Measurements from ENCODE around the gene TMEM201. TPM values are rescaled to one million over a fixed set of nuclear protein-coding genes. Genes with fewer than 3 reads are reported as not detected.

Gene TMEM201
- polyA plus RNA-seq, 2 of the 4 experiments (the other 2 are of a cell fraction), result 1.9 to 8.7 TPM

DNA sequence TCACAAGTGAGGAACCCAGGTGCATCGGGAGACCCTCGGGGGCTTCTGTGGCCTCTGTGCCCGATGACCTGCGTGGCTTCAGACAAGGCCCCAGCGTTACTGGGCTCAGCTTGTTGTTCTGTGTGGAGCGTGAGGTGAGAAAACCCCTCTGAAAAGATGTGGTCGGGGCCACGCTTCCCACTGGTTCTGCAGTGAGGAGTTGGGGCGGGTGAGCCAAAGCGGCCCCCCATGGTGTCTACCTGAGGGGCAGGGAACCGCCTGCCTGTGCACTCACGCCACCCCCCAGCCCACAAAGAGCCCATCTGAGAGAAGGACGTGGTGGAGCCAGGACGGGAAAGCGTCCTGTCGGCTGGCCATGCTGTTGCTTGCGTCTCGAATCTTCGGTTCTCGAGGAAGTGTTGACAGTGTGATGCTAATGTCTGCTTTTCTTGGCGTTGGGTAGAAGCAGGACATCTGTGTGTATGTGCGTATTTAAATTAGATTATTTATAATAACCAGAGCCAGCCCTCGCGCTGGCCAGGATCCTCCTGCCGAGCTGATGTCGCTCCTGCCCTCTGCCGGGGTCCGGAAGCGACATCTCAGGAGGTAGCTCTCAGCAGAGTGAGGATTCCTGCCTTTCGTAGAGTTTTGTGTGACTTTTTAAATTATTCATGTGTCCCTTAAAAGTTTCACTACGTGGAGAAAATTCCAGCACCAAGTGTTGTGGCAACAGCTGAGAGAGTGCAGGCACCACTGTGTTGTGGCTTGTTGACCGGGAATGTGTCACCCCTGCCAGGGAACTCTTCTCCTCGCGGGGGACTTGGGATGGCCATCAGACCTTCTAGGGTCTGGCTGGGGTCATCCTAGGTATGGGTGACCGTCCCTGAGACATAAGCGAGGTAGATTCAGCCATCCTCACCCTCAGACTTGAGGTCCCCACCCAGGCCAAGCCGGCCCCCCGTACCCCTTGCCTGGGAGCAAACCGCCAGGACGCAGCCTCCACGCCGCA is 15.3 kb downstream of the TMEM201 start:
- H3K4me1 ChIP-seq, result no peaks in the 10 kb centered on the region
- CTCF ChIA-PET, result interaction anchor here (0.5 to 1.1 kb wide), 3 partner anchors 11 to 228 kb away, joined by 3 to 4 read pairs (median 3); no protein-coding TSS in a partner anchor
- TF ChIP-seq EP300 (IDR thresholded peaks at IDR 0.05), result no peak
- TF ChIP-seq GATA3 (IDR thresholded peaks at IDR 0.05; ENCODE audit: borderline replicate concordance), result no peak
- no peak for TF ChIP-seq HEYL (CRISPR knock-in tag; IDR thresholded peaks at IDR 0.05)
- no peak for TF ChIP-seq PHF8 (IDR thresholded peaks at IDR 0.05; ENCODE audit: borderline replicate concordance, low read depth)
- TF ChIP-seq HDAC2 (IDR thresholded peaks at IDR 0.05), result no peak
- TF ChIP-seq ZC3H11A (IDR thresholded peaks at IDR 0.05), result no peak
- no peak for TF ChIP-seq CBX8 (IDR thresholded peaks at IDR 0.05)
- no peak for TF ChIP-seq FOXS1 (CRISPR knock-in tag; IDR thresholded peaks at IDR 0.05)
- no peak for TF ChIP-seq ZFP36 (IDR thresholded peaks at IDR 0.05; ENCODE audit: borderline replicate concordance, partially characterized antibody)
- no peak for TF ChIP-seq FOSB (CRISPR knock-in tag; IDR thresholded peaks at IDR 0.05)
- no peak for TF ChIP-seq CEBPB (IDR thresholded peaks at IDR 0.05)
- TF ChIP-seq NFE2L2 (conservative IDR thresholded peaks at IDR 0.05; ENCODE audit: low read length), result no peak
- TF ChIP-seq KDM5A (IDR thresholded peaks at IDR 0.05), result no peak
- no peak for TF ChIP-seq MAZ (IDR thresholded peaks at IDR 0.05; ENCODE audit: borderline replicate concordance, low read depth, low read length)
- TF ChIP-seq CHD2 (IDR thresholded peaks at IDR 0.05; ENCODE audit: low read length, partially characterized antibody), result no peak
- no peak overlapping the region for H3K4me2 ChIP-seq
- 94% methylated on average over 30 of the region's 42 CpGs for WGBS (ENCODE audit: missing lambda C conversion rate)
- H3K27ac ChIP-seq, result no peak overlapping the region
- no peak for FAIRE-seq
- no peak for ATAC-seq
- H3K4me3 ChIP-seq, result no peak overlapping the region
- DNase-seq (ENCODE audit: low read depth in 1 of 2, low spot score in 1 of 2), result no peak
- no peaks in the 10 kb centered on the region for H3K9me3 ChIP-seq
- POLR2A ChIA-PET, result no interaction called here

DNA sequence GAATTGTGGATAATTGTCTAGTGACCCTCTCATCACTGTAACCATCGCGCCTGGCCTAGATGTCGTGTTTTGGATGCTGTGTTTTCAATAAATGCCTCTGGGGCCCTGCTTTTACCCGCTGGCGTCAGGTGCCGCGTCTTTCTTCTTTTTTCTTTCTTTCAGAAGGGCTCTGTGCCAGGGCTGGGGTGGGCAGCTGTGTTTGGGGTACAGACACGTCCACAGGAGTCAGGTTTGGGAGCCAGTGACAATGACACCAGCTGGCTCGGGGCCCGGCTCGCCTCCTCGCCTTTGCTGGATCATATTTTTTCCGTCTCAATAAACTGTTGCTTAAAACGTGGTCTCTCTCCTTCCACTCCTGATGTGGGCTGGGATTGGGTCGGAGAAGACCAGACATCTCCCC is 16.1 kb downstream of the TMEM201 start:
- ChIA-PET POLR2A (no interaction called here), CTCF (no interaction called here)
- DNase-seq (ENCODE audit: low read depth in 1 of 2, low spot score in 1 of 2), result no peak
- H3K4me2 ChIP-seq, result no peak overlapping the region
- no peak overlapping the region for H3K4me3 ChIP-seq
- no peak for FAIRE-seq
- H3K27ac ChIP-seq, result no peak overlapping the region
- no peak for ATAC-seq
- H3K9me3 ChIP-seq, result no peaks in the 10 kb centered on the region
- H3K4me1 ChIP-seq, result no peaks in the 10 kb centered on the region
- TF ChIP-seq SMC3 (IDR thresholded peaks at IDR 0.05), result no peak
- no peak for TF ChIP-seq FOSB (CRISPR knock-in tag; IDR thresholded peaks at IDR 0.05)
- no peak for TF ChIP-seq ZNF302 (CRISPR knock-in tag; IDR thresholded peaks at IDR 0.05)
- no peak for TF ChIP-seq POLR2A (IDR thresholded peaks at IDR 0.05; ENCODE audit: low read length)
- no peak for TF ChIP-seq POLR2AphosphoS2 (conservative IDR thresholded peaks at IDR 0.05; ENCODE audit: low read length)
- TF ChIP-seq, protein P1, sequence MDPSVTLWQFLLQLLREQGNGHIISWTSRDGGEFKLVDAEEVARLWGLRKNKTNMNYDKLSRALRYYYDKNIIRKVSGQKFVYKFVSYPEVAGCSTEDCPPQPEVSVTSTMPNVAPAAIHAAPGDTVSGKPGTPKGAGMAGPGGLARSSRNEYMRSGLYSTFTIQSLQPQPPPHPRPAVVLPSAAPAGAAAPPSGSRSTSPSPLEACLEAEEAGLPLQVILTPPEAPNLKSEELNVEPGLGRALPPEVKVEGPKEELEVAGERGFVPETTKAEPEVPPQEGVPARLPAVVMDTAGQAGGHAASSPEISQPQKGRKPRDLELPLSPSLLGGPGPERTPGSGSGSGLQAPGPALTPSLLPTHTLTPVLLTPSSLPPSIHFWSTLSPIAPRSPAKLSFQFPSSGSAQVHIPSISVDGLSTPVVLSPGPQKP (IDR thresholded peaks at IDR 0.05; ENCODE audit: low read depth, low read length), result no peak
- no peak for TF ChIP-seq BHLHE40 (IDR thresholded peaks at IDR 0.05; ENCODE audit: low read depth, low read length)
- TF ChIP-seq SREBF2 (IDR thresholded peaks at IDR 0.05), result no peak
- TF ChIP-seq, protein P2, sequence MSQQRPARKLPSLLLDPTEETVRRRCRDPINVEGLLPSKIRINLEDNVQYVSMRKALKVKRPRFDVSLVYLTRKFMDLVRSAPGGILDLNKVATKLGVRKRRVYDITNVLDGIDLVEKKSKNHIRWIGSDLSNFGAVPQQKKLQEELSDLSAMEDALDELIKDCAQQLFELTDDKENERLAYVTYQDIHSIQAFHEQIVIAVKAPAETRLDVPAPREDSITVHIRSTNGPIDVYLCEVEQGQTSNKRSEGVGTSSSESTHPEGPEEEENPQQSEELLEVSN (IDR thresholded peaks at IDR 0.05; ENCODE audit: borderline replicate concordance, low read depth), result no peak
- TF ChIP-seq ESRRA (IDR thresholded peaks at IDR 0.05; ENCODE audit: borderline replicate concordance, low read length), result no peak
- TF ChIP-seq ZC3H11A (IDR thresholded peaks at IDR 0.05), result no peak
- TF ChIP-seq KDM5A (IDR thresholded peaks at IDR 0.05), result no peak
- TF ChIP-seq, protein P3, sequence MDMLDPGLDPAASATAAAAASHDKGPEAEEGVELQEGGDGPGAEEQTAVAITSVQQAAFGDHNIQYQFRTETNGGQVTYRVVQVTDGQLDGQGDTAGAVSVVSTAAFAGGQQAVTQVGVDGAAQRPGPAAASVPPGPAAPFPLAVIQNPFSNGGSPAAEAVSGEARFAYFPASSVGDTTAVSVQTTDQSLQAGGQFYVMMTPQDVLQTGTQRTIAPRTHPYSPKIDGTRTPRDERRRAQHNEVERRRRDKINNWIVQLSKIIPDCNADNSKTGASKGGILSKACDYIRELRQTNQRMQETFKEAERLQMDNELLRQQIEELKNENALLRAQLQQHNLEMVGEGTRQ (IDR thresholded peaks at IDR 0.05), result no peak
- TF ChIP-seq ZSCAN20 (CRISPR knock-in tag; IDR thresholded peaks at IDR 0.05), result no peak
- no peak for TF ChIP-seq RNF2 (IDR thresholded peaks at IDR 0.05; ENCODE audit: borderline replicate concordance, low read depth)
- 93% methylated on average over 15 of the region's 15 CpGs for WGBS (ENCODE audit: missing lambda C conversion rate)

Data from A549 (cell line).